ENCODE data around the gene BTG2.

BTG2 gene

GRCh38 chr1:203267912-203268311 is 37.4 kb upstream of the BTG2 start:
- no peak for TF ChIP-seq CTCF (IDR thresholded peaks at IDR 0.05; ENCODE audit: control insufficient read depth, extremely low read depth, insufficient read depth)
- H3K4me3 ChIP-seq (ENCODE audit: low read depth, low read length) = no peak overlapping the region
- no peak for DNase-seq (ENCODE audit: low read depth)

GRCh38 chr1:203268901-203269653 is 36.2 kb upstream of the BTG2 start:
- peak; percentile 79 for DNase-seq (ENCODE audit: low read depth)
- H3K4me3 ChIP-seq (ENCODE audit: low read depth, low read length) = no peak overlapping the region
- peak; percentile 95 for TF ChIP-seq CTCF (IDR thresholded peaks at IDR 0.05; ENCODE audit: control insufficient read depth, extremely low read depth, insufficient read depth)

- no peak for DNase-seq (ENCODE audit: low read depth)
- no peak for TF ChIP-seq CTCF (IDR thresholded peaks at IDR 0.05; ENCODE audit: control insufficient read depth, extremely low read depth, insufficient read depth)
- H3K4me3 ChIP-seq (ENCODE audit: low read depth, low read length) = no peak overlapping the region
Observed at GRCh38 chr1:203269654-203270020, 35.7 kb upstream of the BTG2 start.

- no peak for TF ChIP-seq CTCF (IDR thresholded peaks at IDR 0.05; ENCODE audit: control insufficient read depth, extremely low read depth, insufficient read depth)
- no peak overlapping the region for H3K4me3 ChIP-seq (ENCODE audit: low read depth, low read length)
- no peak for DNase-seq (ENCODE audit: low read depth)
Observed at GRCh38 chr1:203270448-203270847, 34.9 kb upstream of the BTG2 start.

GRCh38 chr1:203271018-203271743 is 34.1 kb upstream of the BTG2 start:
- no peak for TF ChIP-seq CTCF (IDR thresholded peaks at IDR 0.05; ENCODE audit: control insufficient read depth, extremely low read depth, insufficient read depth)
- peak; percentile 58 for DNase-seq (ENCODE audit: low read depth)
- H3K4me3 ChIP-seq (ENCODE audit: low read depth, low read length) = no peak overlapping the region

- H3K4me3 ChIP-seq (ENCODE audit: low read depth, low read length) = no peak overlapping the region
- no peak for DNase-seq (ENCODE audit: low read depth)
- TF ChIP-seq CTCF (IDR thresholded peaks at IDR 0.05; ENCODE audit: control insufficient read depth, extremely low read depth, insufficient read depth) = no peak
Observed at GRCh38 chr1:203271962-203272632, 33.2 kb upstream of the BTG2 start.

Measured in LNCaP clone FGC (cell line).